Measurements from ENCODE around the gene ADAMTS7. TPM values are rescaled to one million over a fixed set of nuclear protein-coding genes. Genes with fewer than 3 reads are reported as not detected.
"Not testable (repeated sequence)": the region's sequence is repeated elsewhere in the genome, so short reads cannot be mapped to it uniquely, and the experiment has no call there.

ADAMTS7 gene
- total and polyA plus RNA-seq, 2 donors (not counting 1 experiment from before 2014, with no cell fraction given), result 7.9 TPM

DNA sequence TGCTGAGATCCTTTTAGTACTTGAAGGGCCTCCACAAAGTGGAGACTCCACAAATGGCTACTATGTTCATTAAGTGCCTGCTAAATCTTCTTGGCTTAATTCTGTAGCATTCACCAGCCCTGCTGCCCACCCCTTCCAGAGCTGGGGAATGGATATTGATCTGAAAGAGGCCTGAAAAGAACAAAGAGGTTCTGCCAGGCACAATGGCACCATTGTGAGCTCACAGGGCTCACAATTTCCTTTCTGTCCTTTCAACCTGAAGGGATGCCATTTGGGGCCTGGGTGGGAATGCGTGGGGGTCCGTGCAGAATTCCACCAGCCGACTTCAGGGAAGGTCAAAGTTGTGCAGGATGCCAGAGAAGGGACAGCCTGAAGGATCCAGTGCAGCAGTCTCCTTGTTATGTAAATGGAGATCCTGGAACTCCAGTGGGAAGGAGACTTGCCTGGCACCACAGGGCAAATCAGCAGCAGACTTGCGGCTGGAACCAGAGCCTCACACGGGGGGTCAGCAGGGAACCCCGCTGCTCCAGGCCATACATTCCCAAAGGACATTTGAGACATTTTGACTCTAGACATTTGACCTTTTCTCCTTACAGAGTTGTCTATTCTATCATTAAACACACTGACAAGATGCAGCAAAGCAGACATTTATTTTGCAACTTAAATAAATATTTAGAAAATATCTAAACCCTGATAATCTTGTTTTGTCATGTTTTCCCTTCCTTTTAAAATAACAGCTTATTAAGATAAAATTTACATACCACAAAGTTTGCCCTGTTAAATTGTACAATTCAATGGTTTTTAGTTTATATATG lies 39.9 kb upstream of the ADAMTS7 start:
- Histone ChIP-seq H3K36me3 (ENCODE audit: control insufficient read depth, insufficient read depth, low read length) (no peaks in the 10 kb centered on the region), H3K4me3 (replicated peaks in 1 of 4; ENCODE audit: control extremely low read depth in 1 of 4, insufficient read depth in 1 of 4, low read depth in 3 of 4, low read length in 4 of 4) (no peak overlapping the region), H3K79me2 (ENCODE audit: control insufficient read depth, insufficient read depth, low read length) (no peaks in the 10 kb centered on the region), H3K9me3 (ENCODE audit: control insufficient read depth, insufficient read depth, low read depth, low read length) (no peaks in the 10 kb centered on the region), H2AFZ (ENCODE audit: low read length) (no peak overlapping the region), H4K20me1 (ENCODE audit: control insufficient read depth, extremely low read depth, insufficient read depth, low read length) (no peaks in the 10 kb centered on the region), H3K4me2 (ENCODE audit: extremely low read depth, insufficient read depth, low read length) (no peak overlapping the region), H3K4me1 (ENCODE audit: control insufficient read depth, extremely low read depth, insufficient read depth, low read length) (no peaks in the 10 kb centered on the region), H3K27me3 (ENCODE audit: control insufficient read depth, insufficient read depth, low read length) (no peaks in the 10 kb centered on the region), H3K27ac (ENCODE audit: insufficient read depth, low read length) (no peak overlapping the region), H3K9ac (ENCODE audit: insufficient read depth, low read length) (no peak overlapping the region)
- no peak for DNase-seq (ENCODE audit: low read depth in 2 of 2)
- TF ChIP-seq, protein P1, sequence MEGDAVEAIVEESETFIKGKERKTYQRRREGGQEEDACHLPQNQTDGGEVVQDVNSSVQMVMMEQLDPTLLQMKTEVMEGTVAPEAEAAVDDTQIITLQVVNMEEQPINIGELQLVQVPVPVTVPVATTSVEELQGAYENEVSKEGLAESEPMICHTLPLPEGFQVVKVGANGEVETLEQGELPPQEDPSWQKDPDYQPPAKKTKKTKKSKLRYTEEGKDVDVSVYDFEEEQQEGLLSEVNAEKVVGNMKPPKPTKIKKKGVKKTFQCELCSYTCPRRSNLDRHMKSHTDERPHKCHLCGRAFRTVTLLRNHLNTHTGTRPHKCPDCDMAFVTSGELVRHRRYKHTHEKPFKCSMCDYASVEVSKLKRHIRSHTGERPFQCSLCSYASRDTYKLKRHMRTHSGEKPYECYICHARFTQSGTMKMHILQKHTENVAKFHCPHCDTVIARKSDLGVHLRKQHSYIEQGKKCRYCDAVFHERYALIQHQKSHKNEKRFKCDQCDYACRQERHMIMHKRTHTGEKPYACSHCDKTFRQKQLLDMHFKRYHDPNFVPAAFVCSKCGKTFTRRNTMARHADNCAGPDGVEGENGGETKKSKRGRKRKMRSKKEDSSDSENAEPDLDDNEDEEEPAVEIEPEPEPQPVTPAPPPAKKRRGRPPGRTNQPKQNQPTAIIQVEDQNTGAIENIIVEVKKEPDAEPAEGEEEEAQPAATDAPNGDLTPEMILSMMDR (conservative IDR thresholded peaks at IDR 0.05 in 1 of 2, IDR thresholded peaks at IDR 0.05 in 1 of 2; ENCODE audit: low read depth in 1 of 2, low read length in 2 of 2), result no peak

GRCh38 chr15:78850352-78850751 lies 39.1 kb upstream of the ADAMTS7 start:
- no peak overlapping the region for H3K4me2 ChIP-seq (ENCODE audit: extremely low read depth, insufficient read depth, low read length)
- no peaks in the 10 kb centered on the region for H4K20me1 ChIP-seq (ENCODE audit: control insufficient read depth, extremely low read depth, insufficient read depth, low read length)
- no peaks in the 10 kb centered on the region for H3K79me2 ChIP-seq (ENCODE audit: control insufficient read depth, insufficient read depth, low read length)
- H3K9me3 ChIP-seq (ENCODE audit: control insufficient read depth, insufficient read depth, low read depth, low read length), result no peaks in the 10 kb centered on the region
- no peak for DNase-seq (ENCODE audit: low read depth in 2 of 2)
- H3K4me3 ChIP-seq (replicated peaks in 1 of 4; ENCODE audit: control extremely low read depth in 1 of 4, insufficient read depth in 1 of 4, low read depth in 3 of 4, low read length in 4 of 4), result no peak overlapping the region
- no peak overlapping the region for H3K9ac ChIP-seq (ENCODE audit: insufficient read depth, low read length)
- no peak overlapping the region for H3K27ac ChIP-seq (ENCODE audit: insufficient read depth, low read length)
- no peaks in the 10 kb centered on the region for H3K27me3 ChIP-seq (ENCODE audit: control insufficient read depth, insufficient read depth, low read length)
- H3K36me3 ChIP-seq (ENCODE audit: control insufficient read depth, insufficient read depth, low read length), result no peaks in the 10 kb centered on the region
- H3K4me1 ChIP-seq (ENCODE audit: control insufficient read depth, extremely low read depth, insufficient read depth, low read length), result no peaks in the 10 kb centered on the region
- TF ChIP-seq EZH2 (IDR thresholded peaks at IDR 0.05; ENCODE audit: low read length, missing control alignments), result no peak
- TF ChIP-seq, protein P1 (conservative IDR thresholded peaks at IDR 0.05 in 1 of 2, IDR thresholded peaks at IDR 0.05 in 1 of 2; ENCODE audit: low read depth in 1 of 2, low read length in 2 of 2), result no peak
- H2AFZ ChIP-seq (ENCODE audit: low read length), result no peak overlapping the region

- H3K4me1 ChIP-seq (ENCODE audit: control insufficient read depth, extremely low read depth, insufficient read depth, low read length); H3K79me2 ChIP-seq (ENCODE audit: control insufficient read depth, insufficient read depth, low read length); H4K20me1 ChIP-seq (ENCODE audit: control insufficient read depth, extremely low read depth, insufficient read depth, low read length); H3K27me3 ChIP-seq (ENCODE audit: control insufficient read depth, insufficient read depth, low read length); H3K36me3 ChIP-seq (ENCODE audit: control insufficient read depth, insufficient read depth, low read length); H3K27ac ChIP-seq (ENCODE audit: insufficient read depth, low read length); DNase-seq (ENCODE audit: low read depth in 2 of 2); H2AFZ ChIP-seq (ENCODE audit: low read length); H3K4me3 ChIP-seq (replicated peaks in 1 of 4; ENCODE audit: control extremely low read depth in 1 of 4, insufficient read depth in 1 of 4, low read depth in 3 of 4, low read length in 4 of 4); H3K9ac ChIP-seq (ENCODE audit: insufficient read depth, low read length); H3K4me2 ChIP-seq (ENCODE audit: extremely low read depth, insufficient read depth, low read length); H3K9me3 ChIP-seq (ENCODE audit: control insufficient read depth, insufficient read depth, low read depth, low read length): not testable (repeated sequence)
Measured at GRCh38 chr15:78847387-78847906, 36.2 kb upstream of the ADAMTS7 start.

GRCh38 chr15:78846906-78847305 lies 35.6 kb upstream of the ADAMTS7 start:
- DNase-seq (ENCODE audit: low read depth in 2 of 2), result not testable (repeated sequence)

More at GRCh38 chr15:78846906-78847305, 35.6 kb upstream of the ADAMTS7 start:
- not testable (repeated sequence) for H3K4me1 ChIP-seq (ENCODE audit: control insufficient read depth, extremely low read depth, insufficient read depth, low read length); H3K79me2 ChIP-seq (ENCODE audit: control insufficient read depth, insufficient read depth, low read length); H2AFZ ChIP-seq (ENCODE audit: low read length); H3K4me3 ChIP-seq (replicated peaks in 1 of 4; ENCODE audit: control extremely low read depth in 1 of 4, insufficient read depth in 1 of 4, low read depth in 3 of 4, low read length in 4 of 4); H3K9ac ChIP-seq (ENCODE audit: insufficient read depth, low read length); H3K27me3 ChIP-seq (ENCODE audit: control insufficient read depth, insufficient read depth, low read length); H3K4me2 ChIP-seq (ENCODE audit: extremely low read depth, insufficient read depth, low read length); H3K9me3 ChIP-seq (ENCODE audit: control insufficient read depth, insufficient read depth, low read depth, low read length); H3K27ac ChIP-seq (ENCODE audit: insufficient read depth, low read length); H4K20me1 ChIP-seq (ENCODE audit: control insufficient read depth, extremely low read depth, insufficient read depth, low read length); H3K36me3 ChIP-seq (ENCODE audit: control insufficient read depth, insufficient read depth, low read length)

Data from fibroblast of lung (primary cell).